Esophagus muscularis mucosa (tissue), 3 donors: ENCODE results near the gene WDSUB1.

Source experiments
- POLR2A ChIP-seq: fragments of 450-650 bp; IDR thresholded peaks from one replicate; pipeline ENCODE4 v1.6.1; 2017; ENCODE audit warnings: antibody characterized with exemption, moderate library complexity, mild to moderate bottlenecking, low read depth
- TF ChIP-seq, protein P1 (sequence below), 3 experiments: fragments of 200-600 bp in 2 of 3; fragments of 450-650 bp in 1 of 3; sonication (generic) in 2 of 3; IDR thresholded peaks; one replicate each; pipeline ENCODE4 v1.5.1; 2017 to 2019; ENCODE audit warnings: antibody characterized with exemption in 3 of 3, mild to moderate bottlenecking in 2 of 3, moderate library complexity in 1 of 3

DNA sequence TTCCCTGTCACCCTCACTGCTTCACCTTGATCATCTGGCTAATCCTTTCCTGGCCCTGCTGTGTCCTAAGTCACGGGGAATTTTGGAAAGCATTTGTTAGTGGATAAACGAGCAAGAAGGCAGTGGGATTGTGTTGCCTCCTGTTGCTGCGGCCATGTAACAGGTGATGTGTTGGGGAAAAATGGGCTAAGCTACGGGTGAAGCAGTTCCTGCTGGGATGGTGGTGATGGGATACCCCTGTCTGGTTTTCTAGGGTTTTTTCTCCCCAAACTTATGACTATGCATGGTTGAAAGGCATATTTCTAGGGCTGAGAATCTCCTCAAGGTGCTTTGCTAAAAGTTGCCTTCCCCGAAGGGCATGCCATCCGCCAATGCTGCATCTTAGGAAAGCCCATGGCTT, 68.1 kb downstream of the WDSUB1 start:
- TF ChIP-seq, protein P1, sequence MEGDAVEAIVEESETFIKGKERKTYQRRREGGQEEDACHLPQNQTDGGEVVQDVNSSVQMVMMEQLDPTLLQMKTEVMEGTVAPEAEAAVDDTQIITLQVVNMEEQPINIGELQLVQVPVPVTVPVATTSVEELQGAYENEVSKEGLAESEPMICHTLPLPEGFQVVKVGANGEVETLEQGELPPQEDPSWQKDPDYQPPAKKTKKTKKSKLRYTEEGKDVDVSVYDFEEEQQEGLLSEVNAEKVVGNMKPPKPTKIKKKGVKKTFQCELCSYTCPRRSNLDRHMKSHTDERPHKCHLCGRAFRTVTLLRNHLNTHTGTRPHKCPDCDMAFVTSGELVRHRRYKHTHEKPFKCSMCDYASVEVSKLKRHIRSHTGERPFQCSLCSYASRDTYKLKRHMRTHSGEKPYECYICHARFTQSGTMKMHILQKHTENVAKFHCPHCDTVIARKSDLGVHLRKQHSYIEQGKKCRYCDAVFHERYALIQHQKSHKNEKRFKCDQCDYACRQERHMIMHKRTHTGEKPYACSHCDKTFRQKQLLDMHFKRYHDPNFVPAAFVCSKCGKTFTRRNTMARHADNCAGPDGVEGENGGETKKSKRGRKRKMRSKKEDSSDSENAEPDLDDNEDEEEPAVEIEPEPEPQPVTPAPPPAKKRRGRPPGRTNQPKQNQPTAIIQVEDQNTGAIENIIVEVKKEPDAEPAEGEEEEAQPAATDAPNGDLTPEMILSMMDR (IDR thresholded peaks at IDR 0.05): no peak
- no peak for TF ChIP-seq POLR2A
